LNCAP (cell line): ENCODE measurements around the gene PIRT.

ENCODE experiments used
- TF ChIP-seq, protein P1 (sequence below): fragments of 450-650 bp; IDR thresholded peaks from 2 replicates; pipeline ENCODE4 v1.5.1; 2017; ENCODE audit warnings: mild to moderate bottlenecking

Gene PIRT

DNA sequence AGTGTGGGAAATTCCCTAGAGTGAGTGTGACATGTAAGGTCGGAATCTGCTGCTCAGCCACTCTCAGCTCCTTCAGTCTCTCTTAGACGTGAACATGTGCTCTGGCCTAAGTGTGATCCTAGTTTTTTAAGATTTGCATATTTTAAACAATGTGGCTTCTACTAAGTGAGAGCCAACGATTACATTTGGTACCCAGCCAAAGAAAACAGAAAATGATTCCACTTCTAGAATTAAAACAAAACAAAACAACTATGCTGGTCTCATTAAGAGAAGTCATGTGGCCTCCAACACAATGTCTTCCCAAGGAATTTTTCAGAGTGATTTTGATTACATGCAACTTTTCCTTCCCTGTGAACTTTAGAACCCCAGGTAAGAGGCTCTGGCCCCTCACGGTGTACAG is 44.1 kb downstream of the PIRT start:
- TF ChIP-seq, protein P1, sequence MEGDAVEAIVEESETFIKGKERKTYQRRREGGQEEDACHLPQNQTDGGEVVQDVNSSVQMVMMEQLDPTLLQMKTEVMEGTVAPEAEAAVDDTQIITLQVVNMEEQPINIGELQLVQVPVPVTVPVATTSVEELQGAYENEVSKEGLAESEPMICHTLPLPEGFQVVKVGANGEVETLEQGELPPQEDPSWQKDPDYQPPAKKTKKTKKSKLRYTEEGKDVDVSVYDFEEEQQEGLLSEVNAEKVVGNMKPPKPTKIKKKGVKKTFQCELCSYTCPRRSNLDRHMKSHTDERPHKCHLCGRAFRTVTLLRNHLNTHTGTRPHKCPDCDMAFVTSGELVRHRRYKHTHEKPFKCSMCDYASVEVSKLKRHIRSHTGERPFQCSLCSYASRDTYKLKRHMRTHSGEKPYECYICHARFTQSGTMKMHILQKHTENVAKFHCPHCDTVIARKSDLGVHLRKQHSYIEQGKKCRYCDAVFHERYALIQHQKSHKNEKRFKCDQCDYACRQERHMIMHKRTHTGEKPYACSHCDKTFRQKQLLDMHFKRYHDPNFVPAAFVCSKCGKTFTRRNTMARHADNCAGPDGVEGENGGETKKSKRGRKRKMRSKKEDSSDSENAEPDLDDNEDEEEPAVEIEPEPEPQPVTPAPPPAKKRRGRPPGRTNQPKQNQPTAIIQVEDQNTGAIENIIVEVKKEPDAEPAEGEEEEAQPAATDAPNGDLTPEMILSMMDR: no peak

DNA sequence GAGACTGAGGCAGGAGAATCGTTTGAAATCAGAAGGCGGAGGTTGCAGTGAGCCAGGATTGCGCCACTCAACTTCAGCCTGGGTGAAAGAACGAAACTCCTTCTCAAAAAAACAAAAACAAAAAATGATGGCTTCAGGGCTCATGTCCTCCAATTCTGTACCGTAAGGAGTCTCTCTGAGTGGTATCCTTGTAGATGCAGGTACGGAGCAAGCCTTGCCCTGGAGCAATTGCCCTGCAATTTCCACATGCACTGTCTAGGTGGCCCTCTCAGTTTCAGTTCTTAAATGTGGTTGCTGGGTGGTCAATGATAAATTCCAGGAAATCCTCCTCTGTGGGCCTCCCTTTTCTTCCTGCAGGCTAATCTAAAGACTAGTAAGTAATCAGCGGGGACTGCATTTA is 44.6 kb downstream of the PIRT start:
- TF ChIP-seq, protein P1: no peak

DNA sequence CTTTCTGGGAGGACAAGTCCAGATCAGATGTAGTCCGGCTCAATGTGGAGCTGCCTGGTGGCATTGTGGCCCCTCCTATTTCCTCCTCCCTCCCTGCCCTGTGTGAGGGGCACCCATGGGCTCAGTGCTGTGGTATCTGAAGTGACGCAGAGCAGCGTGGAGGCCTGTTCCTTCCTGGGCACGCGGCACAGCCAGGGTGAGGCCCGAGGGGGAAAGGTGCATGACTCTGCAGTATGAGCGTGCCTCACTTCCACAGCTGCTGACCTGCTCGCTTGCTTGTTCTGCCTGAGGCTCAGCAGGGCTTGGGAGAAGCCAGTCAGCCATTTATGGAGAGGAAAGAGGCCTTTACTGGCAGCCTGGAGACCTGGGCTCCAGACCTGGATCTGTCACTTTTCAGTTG is 45.7 kb downstream of the PIRT start:
- TF ChIP-seq, protein P1: no peak

GRCh38 chr17:10790491-10791401 is 47.1 kb downstream of the PIRT start:
- TF ChIP-seq, protein P1: no peak

DNA sequence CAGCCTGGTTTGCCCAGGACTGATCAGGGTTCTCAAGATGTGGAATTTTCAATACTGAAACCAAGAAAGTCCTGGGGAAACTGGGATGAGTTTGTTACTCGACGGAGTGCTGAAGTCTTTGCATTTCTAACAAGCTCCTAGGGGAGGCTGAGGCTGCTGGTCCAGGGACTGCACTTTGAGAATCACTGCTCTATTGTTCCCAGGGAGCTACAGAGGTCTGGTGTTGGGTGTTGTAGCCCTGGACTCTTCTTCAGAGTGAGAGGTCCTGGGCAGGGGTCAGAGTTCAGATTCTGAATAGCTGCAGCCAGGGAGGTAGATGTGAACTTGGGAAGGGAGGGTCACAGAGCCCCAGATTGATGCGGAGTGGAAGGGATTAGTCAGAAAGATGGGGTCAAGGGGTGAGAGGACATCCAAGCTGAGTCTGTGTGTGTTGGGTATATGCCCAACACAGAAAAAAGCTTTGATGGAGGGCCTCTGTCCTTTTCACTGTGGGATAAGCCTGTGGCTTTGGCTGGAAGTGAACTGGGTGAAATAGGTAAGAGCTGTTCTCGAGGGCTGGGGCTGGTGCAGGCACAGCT is 48.1 kb downstream of the PIRT start:
- TF ChIP-seq, protein P1: no peak

DNA sequence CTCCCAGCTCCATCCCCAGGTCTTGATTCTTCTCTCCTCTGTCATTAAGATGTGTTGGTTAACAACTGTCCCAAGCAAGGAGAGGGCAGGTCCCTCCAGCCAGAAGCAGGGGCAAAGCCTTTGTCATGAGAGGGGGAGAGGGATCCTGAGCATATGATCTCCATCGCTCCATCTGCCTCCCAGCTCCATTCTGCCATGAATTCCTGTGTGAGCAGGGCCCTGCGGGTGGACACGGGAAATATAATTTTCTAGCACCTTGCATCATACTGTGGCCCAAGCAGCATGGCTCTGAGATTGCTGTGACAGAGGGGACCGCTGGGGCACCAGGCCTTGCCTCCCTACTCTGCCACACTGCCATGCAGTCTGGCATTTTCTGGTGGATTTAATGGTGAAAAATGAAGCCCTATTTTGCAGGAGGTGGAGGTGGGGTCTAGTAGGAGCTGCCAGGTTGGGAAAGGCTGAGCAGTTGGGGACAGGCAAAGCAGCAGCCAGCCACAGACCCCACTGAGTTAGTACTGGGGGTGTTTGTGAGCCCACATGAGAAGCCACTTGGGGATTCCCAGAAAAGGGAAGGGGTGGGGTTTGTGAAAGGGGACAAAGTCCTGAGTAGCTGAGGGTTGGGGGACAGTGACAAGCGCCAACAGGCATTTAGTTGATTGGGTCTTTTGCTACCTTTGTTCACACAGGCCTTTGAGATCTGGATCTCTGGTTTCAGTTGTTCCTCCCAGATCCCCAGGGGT is 50.4 kb downstream of the PIRT start:
- TF ChIP-seq, protein P1: no peak

- TF ChIP-seq, protein P1: no peak
Measured at GRCh38 chr17:10785295-10785694, 52.6 kb downstream of the PIRT start.
